Fibroblast of villous mesenchyme (primary cell): ENCODE data around the gene IL4R. TPM values are rescaled to one million over a fixed set of nuclear protein-coding genes. Genes with fewer than 3 reads are reported as not detected.
A peak's percentile ranks its signal among the peaks of the same experiment; 100 is the strongest.
"Not testable (repeated sequence)": the region's sequence is repeated elsewhere in the genome, so short reads cannot be mapped to it uniquely, and the experiment has no call there.

Experiments used
- DNase-seq: peaks from one replicate; pipeline ENCODE4 v3.0.0-alpha.2; 2010; ENCODE audit warnings: low read depth
- H3K4me3 ChIP-seq: 2 replicates; pipeline ENCODE4 v1.5.1; 2011; ENCODE audit warnings: low read depth, mild to moderate bottlenecking, low read length
- total RNA-seq: library from RNA; depleted of rRNA; stranded (reverse); fragments of >200 nt; gene quantifications from 2 replicates; pipeline ENCODE4 v1.2.3, GENCODE V29; 2012
- TF ChIP-seq, protein P1 (sequence below): IDR thresholded peaks from 2 replicates; pipeline ENCODE4 v1.5.1; 2012; ENCODE audit warnings: low read depth, mild to moderate bottlenecking, low read length; ENCODE audit not compliant: insufficient read depth

Gene IL4R
- total RNA-seq, 1 donor = 25.0 TPM

DNA sequence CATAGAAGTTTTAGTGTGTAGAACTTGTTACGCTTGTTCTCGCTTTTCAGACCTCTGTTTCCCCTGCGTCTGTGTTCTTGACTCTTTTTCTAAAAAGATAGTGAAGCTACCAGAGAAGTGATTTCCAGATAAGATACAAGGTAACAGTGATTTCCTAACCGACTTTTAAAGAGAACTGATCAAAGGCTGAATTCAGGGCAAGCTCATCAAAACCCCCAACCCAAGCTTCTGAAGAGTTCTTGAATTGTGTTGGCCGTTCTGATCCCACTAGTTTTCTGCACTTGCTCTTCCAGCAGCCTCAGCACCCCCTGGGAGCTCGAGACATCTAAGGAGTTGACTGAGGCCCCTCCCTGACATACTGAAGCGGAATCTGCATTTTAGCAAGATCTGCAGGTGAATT lies 32.5 kb upstream of the IL4R start:
- TF ChIP-seq, protein P1, sequence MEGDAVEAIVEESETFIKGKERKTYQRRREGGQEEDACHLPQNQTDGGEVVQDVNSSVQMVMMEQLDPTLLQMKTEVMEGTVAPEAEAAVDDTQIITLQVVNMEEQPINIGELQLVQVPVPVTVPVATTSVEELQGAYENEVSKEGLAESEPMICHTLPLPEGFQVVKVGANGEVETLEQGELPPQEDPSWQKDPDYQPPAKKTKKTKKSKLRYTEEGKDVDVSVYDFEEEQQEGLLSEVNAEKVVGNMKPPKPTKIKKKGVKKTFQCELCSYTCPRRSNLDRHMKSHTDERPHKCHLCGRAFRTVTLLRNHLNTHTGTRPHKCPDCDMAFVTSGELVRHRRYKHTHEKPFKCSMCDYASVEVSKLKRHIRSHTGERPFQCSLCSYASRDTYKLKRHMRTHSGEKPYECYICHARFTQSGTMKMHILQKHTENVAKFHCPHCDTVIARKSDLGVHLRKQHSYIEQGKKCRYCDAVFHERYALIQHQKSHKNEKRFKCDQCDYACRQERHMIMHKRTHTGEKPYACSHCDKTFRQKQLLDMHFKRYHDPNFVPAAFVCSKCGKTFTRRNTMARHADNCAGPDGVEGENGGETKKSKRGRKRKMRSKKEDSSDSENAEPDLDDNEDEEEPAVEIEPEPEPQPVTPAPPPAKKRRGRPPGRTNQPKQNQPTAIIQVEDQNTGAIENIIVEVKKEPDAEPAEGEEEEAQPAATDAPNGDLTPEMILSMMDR = no peak
- DNase-seq = no peak
- no peak overlapping the region for H3K4me3 ChIP-seq

DNA sequence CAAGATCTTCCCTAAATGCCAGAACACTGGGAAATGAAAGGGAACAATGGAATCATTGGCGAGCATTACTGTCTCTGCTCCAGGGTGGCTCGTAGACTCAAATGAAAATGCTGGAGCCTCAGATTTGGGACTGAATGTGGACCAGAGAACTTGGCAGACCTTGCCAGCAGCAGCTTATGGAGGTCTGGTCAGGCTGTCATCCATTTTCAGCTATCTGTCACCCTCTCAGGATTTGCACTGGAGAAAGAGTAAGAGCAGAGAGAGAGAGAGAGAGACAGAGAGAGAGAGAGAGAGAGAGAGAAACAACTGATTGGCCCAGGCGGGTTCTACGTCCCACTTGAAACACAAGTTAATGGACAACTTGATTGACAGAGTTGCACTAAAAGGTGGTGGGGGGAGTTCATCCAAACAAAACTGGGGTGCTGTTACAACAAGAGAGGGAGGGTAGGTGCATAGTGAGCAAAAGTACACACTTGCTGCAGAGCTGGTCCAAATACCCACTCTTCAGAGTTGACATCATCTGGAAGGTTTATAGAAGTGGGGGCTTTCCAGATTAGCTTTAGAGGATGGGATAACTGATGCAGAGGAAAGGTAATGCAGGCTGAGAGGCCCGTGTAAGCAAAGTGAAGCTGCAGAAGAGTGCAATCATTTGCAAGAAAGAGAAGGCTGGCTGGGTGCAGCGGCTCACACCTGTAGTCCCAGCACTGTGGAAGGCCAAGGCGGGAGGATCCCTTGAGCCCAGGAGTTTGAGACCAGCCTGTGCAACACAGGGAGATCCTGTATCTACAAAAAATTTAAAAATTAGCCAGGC lies 28.7 kb upstream of the IL4R start:
- TF ChIP-seq, protein P1 = no peak
- DNase-seq = no peak
- H3K4me3 ChIP-seq = no peak overlapping the region

GRCh38 chr16:27285676-27286196 lies 28.0 kb upstream of the IL4R start:
- TF ChIP-seq, protein P1 = no peak
- H3K4me3 ChIP-seq = no peak overlapping the region
- DNase-seq = no peak

GRCh38 chr16:27286451-27286850 lies 27.3 kb upstream of the IL4R start:
- no peak overlapping the region for H3K4me3 ChIP-seq
- TF ChIP-seq, protein P1 = no peak
- peak; percentile 68 for DNase-seq

DNA sequence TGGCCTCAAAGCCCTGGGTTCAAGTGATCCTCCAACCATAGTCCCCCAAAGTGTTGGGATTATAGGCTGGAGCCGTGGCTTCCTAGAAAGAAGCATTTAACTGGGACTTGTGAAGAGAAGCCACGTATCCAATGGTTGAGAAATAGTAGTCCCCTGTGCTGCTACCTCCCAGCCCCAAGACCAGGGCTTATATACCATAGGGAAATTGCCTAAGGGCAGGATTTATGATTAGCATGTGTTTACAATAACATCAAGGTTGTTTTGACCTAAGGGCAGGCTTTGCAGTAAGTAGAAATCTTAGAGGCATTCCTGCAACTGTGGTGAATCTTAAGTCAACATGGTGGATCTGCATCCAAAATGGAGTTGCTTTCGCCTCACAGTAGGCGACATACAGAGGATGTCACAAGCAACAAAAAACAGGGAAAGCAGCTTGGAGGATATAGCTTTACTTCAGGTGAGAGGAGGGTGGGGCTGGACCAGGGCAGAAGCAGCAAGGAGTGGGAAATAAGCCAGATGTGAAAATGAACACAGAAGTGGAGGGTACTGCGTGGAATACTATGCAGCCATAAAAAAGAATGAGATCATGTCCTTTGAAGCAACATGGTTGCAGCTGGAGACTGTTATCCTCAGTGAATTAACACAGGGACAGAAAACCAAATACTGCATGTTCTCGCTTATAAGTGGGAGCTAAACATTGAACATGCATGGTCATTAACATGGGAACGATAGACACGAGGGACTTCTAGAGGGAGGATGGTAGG lies 26.5 kb upstream of the IL4R start:
- no peak overlapping the region for H3K4me3 ChIP-seq
- peak; percentile 45 for DNase-seq
- TF ChIP-seq, protein P1 = no peak

DNA sequence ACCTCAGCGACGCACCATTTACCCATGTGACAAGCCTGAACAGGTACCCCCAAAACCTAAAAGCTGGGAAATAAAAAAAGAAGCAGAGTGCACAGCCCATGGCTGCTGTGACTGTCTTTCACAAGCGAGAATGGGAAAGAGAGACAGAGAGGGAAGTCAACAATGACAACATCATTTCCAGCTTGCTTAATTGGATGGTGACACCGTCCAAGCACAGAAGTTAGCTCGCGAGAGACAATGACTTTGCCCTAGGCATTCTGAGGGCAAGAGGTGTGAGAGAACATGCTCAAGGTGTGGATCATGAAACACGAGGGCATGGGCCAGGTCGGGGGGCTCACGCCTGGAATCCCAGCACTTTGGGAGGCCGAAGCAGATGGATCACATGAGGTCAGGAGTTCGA lies 25.9 kb upstream of the IL4R start:
- DNase-seq = no peak
- TF ChIP-seq, protein P1 = no peak
- no peak overlapping the region for H3K4me3 ChIP-seq

DNA sequence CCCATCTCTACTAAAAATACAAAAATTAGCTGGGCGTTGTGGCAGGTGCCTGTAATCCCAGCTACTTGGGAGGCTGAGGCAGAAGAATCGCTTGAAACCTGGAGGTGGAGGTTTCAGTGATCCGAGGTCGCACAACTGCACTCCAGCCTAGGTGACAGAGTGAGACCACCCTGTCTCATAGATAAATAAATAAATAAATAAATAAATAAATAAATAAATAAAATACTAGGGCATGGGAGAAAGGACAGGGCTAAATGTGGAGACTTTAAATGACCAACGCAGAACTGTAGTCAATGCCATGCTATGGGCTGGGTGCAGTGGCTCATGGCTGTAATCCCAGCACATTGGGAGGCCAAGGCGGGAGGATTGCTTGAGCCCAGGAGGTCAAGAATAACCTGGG lies 25.5 kb upstream of the IL4R start:
- DNase-seq, H3K4me3 ChIP-seq: not testable (repeated sequence)
